Heart right ventricle (tissue), 16 donors: ENCODE data around the gene ZFYVE28. TPM values are rescaled to one million over a fixed set of nuclear protein-coding genes. Genes with fewer than 3 reads are reported as not detected.

Source experiments
- ATAC-seq, 8 donors: fragments of 200-7000 bp; cut with Tn5 transposase; one replicate each; pipeline ENCODE4 v1.9.1; 2020; ENCODE audit warnings: mild to moderate bottlenecking in 8 of 8, moderate library complexity in 8 of 8, moderate number of reproducible peaks in 1 of 8
- DNase-seq, 2 donors: peaks; one replicate each; pipeline ENCODE4 v3.0.0-alpha.2; 2020
- H3K27ac ChIP-seq, 10 donors: fragments of 200-600 bp; sonication (generic) in 2 of 10; one replicate each; pipeline versions ENCODE4 v1.5.0 to v1.8.0; 2020 to 2022; ENCODE audit warnings: mild to moderate bottlenecking in 3 of 10
- H3K27me3 ChIP-seq, 7 donors: fragments of 200-600 bp; one replicate each; pipeline ENCODE4 v1.8.0; 2021 to 2022; ENCODE audit warnings: mild to moderate bottlenecking in 2 of 7
- H3K36me3 ChIP-seq, 9 donors: fragments of 200-600 bp; sonication (generic) in 1 of 9; one replicate each; pipeline versions ENCODE4 v1.5.0 to v1.8.0; 2020 to 2022; ENCODE audit warnings: mild to moderate bottlenecking in 2 of 9
- H3K4me1 ChIP-seq, 9 donors: fragments of 200-600 bp; sonication (generic) in 1 of 9; one replicate each; pipeline versions ENCODE4 v1.5.0 to v1.8.0; 2020 to 2022; ENCODE audit warnings: mild to moderate bottlenecking in 4 of 9
- H3K4me3 ChIP-seq, 10 donors: fragments of 200-600 bp; sonication (generic) in 2 of 10; one replicate each; pipeline versions ENCODE4 v1.5.0 to v1.8.0; 2020 to 2022; ENCODE audit warnings: mild to moderate bottlenecking in 7 of 10, moderate library complexity in 2 of 10
- H3K9me3 ChIP-seq, 11 donors: fragments of 200-600 bp in 10 of 11; sonication (generic) in 2 of 11; one replicate each; pipeline versions ENCODE4 v1.5.0 to v1.8.0; 2013 to 2022; ENCODE audit warnings: mild to moderate bottlenecking in 2 of 11, control low read depth in 1 of 11, moderate library complexity in 1 of 11
- CTCF ChIP-seq, 9 donors: fragments of 200-600 bp; sonication (generic) in 2 of 9; IDR thresholded peaks; one replicate each; pipeline versions ENCODE4 v1.5.0 to v1.8.0; 2021 to 2022; ENCODE audit warnings: antibody characterized with exemption in 9 of 9, mild to moderate bottlenecking in 5 of 9, moderate library complexity in 1 of 9
- WGBS, 2 donors: extraction: QIAGEN DNeasy Blood & Tissue Kit; methylation state at CpG; one replicate each; pipeline ENCODE4 v1.1.7; 2013; ENCODE audit warnings: inconsistent platforms in 1 of 2; 5-methylcytosine and 5-hydroxymethylcytosine counted together
- intact Hi-C, 10 donors: fragments of 100-400 bp; cut with DNase I; formaldehyde crosslinking; loops; one replicate each; pipeline versions ENCODE4 v1.11.1 to v1.14.2; 2022
- polyA plus RNA-seq, 2 donors: library from polyadenylated mRNA; stranded (reverse); fragments of 200-250 nt; gene quantifications; one replicate each; pipeline ENCODE4 v1.2.3, GENCODE V29; 2013
- total RNA-seq, 10 donors: library from RNA; stranded (reverse); fragmentation: NEBNext Ultra II Directional in 3 of 10; extraction: Animal tissue kit (Norgen Biotek cat#: 25700) in 3 of 10; gene quantifications; one replicate each; pipeline versions ENCODE4 v1.2.1 to v1.2.4, GENCODE V29; 2021 to 2023
- donor health status: Arrhythmogenic right ventricular cardiomyopathy.
- donor health status: ischemic (EF 13 %, LVEDD 7.1; RV severe dilation, severe dysfunction).
- donor health status: healthy with polysubstance abuse.
- donor health status: DM: no; HTN: yes; CAD: no.
- donor health status: DM: no; HTN: no; CAD: no.
- donor health status: ischemic (EF 25% LVEDD 6.9; RV normal size, moderate dysfunction).
- donor health status: ischemic (EF 25% LVEDD 5.7; RV mildly dilated, moderate dysfunction).
- donor health status: healthy.
- donor health status: DM: yes; HTN: yes; CAD: no.
- donor health status: Ischemic cardiomyopathy.
- donor health status: ischemic (EF 35%, LVEDD 5.7; RV mildly dilated, moderate dysfunction).
- donor health status: nonischemic (EF 11% LVEDD 7.7; RV severe dilation, severe dysfunction).
- donor health status: DM: yes; HTN: yes; CAD: no.
- donor health status: PGD.
- donor health status: ischemic (EF 29% LVEDD 5.4; RV normal size, mild dysfunction).
- donor health status: nonischemic (EF 23%, LVEDD 6.1; RV moderate dilation, normal function).

Gene ZFYVE28
- total and polyA plus RNA-seq, 12 donors = 2.3 to 9.9 (median 3.5) TPM

GRCh38 chr4:2353222-2354107 is 65.0 kb downstream of the ZFYVE28 start:
- WGBS, 2 donors = 52 to 55% methylated on average over 30 of the region's 30 CpGs
- TF ChIP-seq CTCF (IDR thresholded peaks at IDR 0.05) = peak in 3 of 9 donors; percentile 13 to 20 (median 19)
- DNase-seq (peak in 1 of 2 donors; percentile 37), ATAC-seq (peak; percentile 71 to 95 (median 87))
- Histone ChIP-seq H3K9me3 (no peaks in the 10 kb centered on the region), H3K4me1 (peaks cover 0 to 17% (median 14%) of the 10 kb centered on the region in 9 donors), H3K27ac (peak overlapping the region in 9 of 10 donors; percentile 34 to 77 (median 63)), H3K36me3 (no peaks in the 10 kb centered on the region), H3K4me3 (no peak overlapping the region), H3K27me3 (no peaks in the 10 kb centered on the region)
- intact Hi-C loops = loop anchor here in 2 of 10 donors (10.0 kb wide), 2 partner anchors 109 to 119 kb away; partner anchors contain the start of genes HAUS3 (in 1 of the 2) and POLN (in 1 of the 2)

- WGBS, 2 donors = 66 to 82% methylated on average over 5 of the region's 5 CpGs
- peaks cover 0 to 17% (median 14%) of the 10 kb centered on the region in 9 donors for H3K4me1 ChIP-seq
- peak in 6 of 8 donors; percentile 15 to 57 (median 32) for ATAC-seq
- intact Hi-C loops = loop anchor here in 2 of 10 donors (10.0 kb wide), 2 partner anchors 108 to 118 kb away; partner anchors contain the start of genes HAUS3 (in 1 of the 2) and POLN (in 1 of the 2)
- no peak for DNase-seq
- H3K9me3 ChIP-seq = no peaks in the 10 kb centered on the region
- no peaks in the 10 kb centered on the region for H3K36me3 ChIP-seq
- H3K27ac ChIP-seq = peak overlapping the region in 9 of 10 donors; percentile 34 to 77 (median 63)
- H3K27me3 ChIP-seq = no peaks in the 10 kb centered on the region
- H3K4me3 ChIP-seq = no peak overlapping the region
- no peak for TF ChIP-seq CTCF (IDR thresholded peaks at IDR 0.05)
These were observed 65.7 kb downstream of the ZFYVE28 start for GRCh38 chr4:2352729-2353221.

GRCh38 chr4:2352171-2352570 is 66.3 kb downstream of the ZFYVE28 start:
- Histone ChIP-seq H3K4me3 (no peak overlapping the region), H3K27me3 (no peaks in the 10 kb centered on the region), H3K4me1 (peaks cover 0 to 17% (median 14%) of the 10 kb centered on the region in 9 donors), H3K36me3 (no peaks in the 10 kb centered on the region), H3K27ac (no peak overlapping the region), H3K9me3 (peaks cover 0 to 5% (median 0%) of the 10 kb centered on the region in 11 donors)
- 74 to 78% methylated on average over 10 of the region's 10 CpGs for WGBS, 2 donors
- peak in 1 of 2 donors; percentile 1 for DNase-seq
- no peak for ATAC-seq
- intact Hi-C loops = loop anchor here in 2 of 10 donors (10.0 kb wide), 2 partner anchors 107 to 117 kb away; partner anchors contain the start of genes HAUS3 (in 1 of the 2) and POLN (in 1 of the 2)
- TF ChIP-seq CTCF (IDR thresholded peaks at IDR 0.05) = no peak

- peak in 1 of 2 donors; percentile 0 for DNase-seq
- WGBS, 2 donors = 86% methylated on average over 4 of the region's 4 CpGs
These were observed 67.5 kb downstream of the ZFYVE28 start for GRCh38 chr4:2350982-2351381.

More at GRCh38 chr4:2350982-2351381, 67.5 kb downstream of the ZFYVE28 start:
- H3K27ac ChIP-seq = no peak overlapping the region
- H3K9me3 ChIP-seq = peaks cover 0 to 16% (median 0%) of the 10 kb centered on the region in 11 donors
- no peak for ATAC-seq
- H3K36me3 ChIP-seq = no peaks in the 10 kb centered on the region
- intact Hi-C loops = loop anchor here in 2 of 10 donors (10.0 kb wide), 2 partner anchors 106 to 116 kb away; partner anchors contain the start of genes HAUS3 (in 1 of the 2) and POLN (in 1 of the 2)
- TF ChIP-seq CTCF (IDR thresholded peaks at IDR 0.05) = no peak
- no peak overlapping the region for H3K4me3 ChIP-seq
- H3K27me3 ChIP-seq = no peaks in the 10 kb centered on the region
- peaks cover 0 to 17% (median 14%) of the 10 kb centered on the region in 9 donors for H3K4me1 ChIP-seq
